GM23248 (cell line): ENCODE data around the gene CGA.

Experiments
- EZH2 ChIP-seq: fragments of 200-600 bp; sonication (generic); IDR thresholded peaks from 2 replicates; pipeline ENCODE4 v1.6.1; 2018; ENCODE audit warnings: antibody characterized with exemption, mild to moderate bottlenecking; ENCODE audit not compliant: insufficient read depth, poor library complexity, severe bottlenecking
- EZH2phosphoT487 ChIP-seq: fragments of 200-600 bp; sonication (generic); IDR thresholded peaks from 2 replicates; pipeline ENCODE4 v1.6.1; 2018; ENCODE audit warnings: antibody characterized with exemption, moderate library complexity, mild to moderate bottlenecking, low read depth; ENCODE audit not compliant: insufficient read depth

GRCh38 chr6:87054143-87054833 is 40.6 kb downstream of the CGA start:
- TF ChIP-seq EZH2 (no peak), EZH2phosphoT487 (no peak)
